ENCODE measurements around the gene RBM20.

GRCh38 chr10:110798340-110798739 lies 154.2 kb downstream of the RBM20 start:
- no peak for TF ChIP-seq EZH2phosphoT487 (IDR thresholded peaks at IDR 0.05; ENCODE audit: insufficient read depth, low read depth)
- TF ChIP-seq EZH2 (IDR thresholded peaks at IDR 0.05; ENCODE audit: insufficient read depth, poor library complexity, severe bottlenecking): no peak
